ENCODE data around the gene OSGIN1.

DNA sequence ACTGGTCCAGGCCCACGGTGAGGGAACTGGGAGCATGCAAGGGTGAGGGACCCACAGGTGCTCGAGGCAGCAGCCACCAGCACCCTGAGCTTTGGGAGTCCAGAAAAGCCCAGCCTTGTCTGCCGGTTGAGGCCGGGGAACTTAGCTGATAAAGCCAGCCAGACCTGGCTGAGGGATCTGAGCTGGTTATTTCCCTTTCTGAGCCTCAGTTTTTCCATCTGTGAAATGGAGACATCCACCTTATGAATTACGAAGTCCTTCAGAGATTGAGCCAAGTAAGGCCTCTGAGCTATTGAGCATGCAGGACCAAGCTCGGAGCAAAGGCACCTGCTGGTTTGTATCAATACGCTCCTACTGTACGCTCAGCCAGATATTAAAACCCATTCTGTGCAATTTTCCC, 28.8 kb downstream of the OSGIN1 start:
- no peak for TF ChIP-seq CTCF (IDR thresholded peaks at IDR 0.05)
- no peak for TF ChIP-seq EP300 (IDR thresholded peaks at IDR 0.05)

All from ovary (tissue), 3 donors.